Measurements from ENCODE around the gene CRAMP1. TPM values are rescaled to one million over a fixed set of nuclear protein-coding genes. Genes with fewer than 3 reads are reported as not detected.

Gene CRAMP1
- total and polyA plus RNA-seq, 2 donors (not counting 3 experiments of a cell fraction or from before 2014, with no cell fraction given) = 21.5 to 30.8 TPM

DNA sequence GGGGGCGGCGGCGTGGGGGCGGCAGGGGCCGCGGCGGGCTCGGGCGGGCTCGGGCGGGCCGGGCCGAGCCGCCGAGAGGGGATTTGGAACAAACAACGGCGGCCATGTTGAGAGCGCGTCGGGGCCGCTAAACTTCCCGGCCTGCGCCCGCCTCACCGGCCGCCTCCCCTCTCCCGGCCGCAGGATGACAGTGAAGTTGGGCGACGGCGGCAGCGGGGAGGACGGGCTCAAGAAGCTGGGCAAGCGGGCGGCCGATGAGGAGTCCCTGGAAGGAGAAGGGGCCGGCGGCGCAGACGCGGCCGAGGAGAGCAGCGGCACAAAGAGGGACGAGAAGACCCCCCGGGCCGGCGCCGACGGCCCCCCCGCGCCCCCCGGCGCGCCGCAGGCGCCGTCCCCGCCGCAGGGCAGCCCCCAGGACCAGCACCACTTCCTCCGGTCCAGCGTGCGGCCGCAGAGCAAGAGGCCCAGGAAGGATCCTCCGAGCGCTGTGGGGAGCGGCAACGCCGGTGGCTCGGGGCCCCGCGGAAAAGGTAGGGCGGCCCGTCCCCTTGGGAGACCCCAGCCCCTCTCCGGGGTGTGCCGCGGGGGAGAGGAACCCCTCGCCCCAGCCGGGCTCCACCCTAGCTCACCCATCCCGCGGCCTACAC is 2.4 kb downstream of the CRAMP1 start:
- no peaks in the 10 kb centered on the region for H3K9me3 ChIP-seq (replicated peaks; ENCODE audit: control insufficient read depth, insufficient read depth, low read length)
- FAIRE-seq (no peak), DNase-seq (ENCODE audit: low read depth, low spot score) (peak; percentile 32)
- H4K20me1 ChIP-seq (replicated peaks; ENCODE audit: control insufficient read depth, extremely low read depth, insufficient read depth, low read length) = no peaks in the 10 kb centered on the region
- peak overlapping the region; percentile 98 for H3K4me2 ChIP-seq (ENCODE audit: insufficient read depth, low read length)
- no TSS peak for BruUV-seq (replicated peaks)
- no peaks in the 10 kb centered on the region for H3K27me3 ChIP-seq (ENCODE audit: control insufficient read depth in 2 of 2, insufficient read depth in 2 of 2, low read length in 2 of 2)
- POLR2A ChIA-PET = interaction anchor here (1.3 kb wide), 1 partner anchor 91 kb away, joined by 3 read pairs; the partner anchor contains the start of gene MAPK8IP3
- H3K9ac ChIP-seq (replicated peaks; ENCODE audit: extremely low read depth, insufficient read depth, low read length) = peak overlapping the region; percentile 71
- peaks cover 35% of the 10 kb centered on the region for H3K4me1 ChIP-seq (ENCODE audit: control insufficient read depth, extremely low read depth, insufficient read depth, low read length)
- peak overlapping the region; percentile 35 for H3K27ac ChIP-seq (ENCODE audit: insufficient read depth, low read depth, low read length)
- dilution Hi-C loops (cut with MboI; ENCODE audit: extremely low pct_ligation_motif_present, low sequenced_read_pairs) (no loop called here), intact Hi-C loops (cut with micrococcal nuclease) (loop anchor here (5.0 kb wide), 1 partner anchor 192 kb away; the partner anchor contains the start of gene UQCC4)
- H3K4me3 ChIP-seq (replicated peaks in 1 of 3; ENCODE audit: insufficient read depth in 1 of 3, low read depth in 1 of 3, low read length in 3 of 3) = peak overlapping the region; percentile 71 to 91 (median 86)
- CTCF ChIA-PET = interaction anchor here (1.3 kb wide), 1 partner anchor 120 kb away, joined by 7 read pairs; no protein-coding TSS in a partner anchor
- H3K79me2 ChIP-seq (ENCODE audit: control insufficient read depth, insufficient read depth, low read length) = peaks cover 59% of the 10 kb centered on the region
- H3K36me3 ChIP-seq (ENCODE audit: control insufficient read depth in 2 of 2, extremely low read depth in 1 of 2, insufficient read depth in 2 of 2, low read length in 2 of 2) = peaks cover 7 to 13% of the 10 kb centered on the region in 2 experiments
- TF ChIP-seq MYC (IDR thresholded peaks at IDR 0.05; ENCODE audit: low read depth, low read length) (no peak), JUN (IDR thresholded peaks at IDR 0.05; ENCODE audit: borderline replicate concordance, insufficient read depth, insufficient read length, low read depth) (no peak), GATA2 (IDR thresholded peaks at IDR 0.05; ENCODE audit: insufficient read depth, insufficient read length, low read depth, low read length) (no peak), POLR2A (IDR thresholded peaks at IDR 0.05; ENCODE audit: low read depth, low read length) (no peak), POLR2AphosphoS5 (IDR thresholded peaks at IDR 0.05; ENCODE audit: insufficient read depth, low read depth, low read length) (no peak), EZH2 (IDR thresholded peaks at IDR 0.05; ENCODE audit: borderline replicate concordance, low read depth, low read length, severe bottlenecking) (no peak), FOS (IDR thresholded peaks at IDR 0.05; ENCODE audit: borderline replicate concordance, insufficient read depth, low read length) (no peak)
- TF ChIP-seq, protein P1, sequence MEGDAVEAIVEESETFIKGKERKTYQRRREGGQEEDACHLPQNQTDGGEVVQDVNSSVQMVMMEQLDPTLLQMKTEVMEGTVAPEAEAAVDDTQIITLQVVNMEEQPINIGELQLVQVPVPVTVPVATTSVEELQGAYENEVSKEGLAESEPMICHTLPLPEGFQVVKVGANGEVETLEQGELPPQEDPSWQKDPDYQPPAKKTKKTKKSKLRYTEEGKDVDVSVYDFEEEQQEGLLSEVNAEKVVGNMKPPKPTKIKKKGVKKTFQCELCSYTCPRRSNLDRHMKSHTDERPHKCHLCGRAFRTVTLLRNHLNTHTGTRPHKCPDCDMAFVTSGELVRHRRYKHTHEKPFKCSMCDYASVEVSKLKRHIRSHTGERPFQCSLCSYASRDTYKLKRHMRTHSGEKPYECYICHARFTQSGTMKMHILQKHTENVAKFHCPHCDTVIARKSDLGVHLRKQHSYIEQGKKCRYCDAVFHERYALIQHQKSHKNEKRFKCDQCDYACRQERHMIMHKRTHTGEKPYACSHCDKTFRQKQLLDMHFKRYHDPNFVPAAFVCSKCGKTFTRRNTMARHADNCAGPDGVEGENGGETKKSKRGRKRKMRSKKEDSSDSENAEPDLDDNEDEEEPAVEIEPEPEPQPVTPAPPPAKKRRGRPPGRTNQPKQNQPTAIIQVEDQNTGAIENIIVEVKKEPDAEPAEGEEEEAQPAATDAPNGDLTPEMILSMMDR (IDR thresholded peaks at IDR 0.05; ENCODE audit: extremely low read depth in 1 of 2, insufficient read depth in 1 of 2, low read depth in 1 of 2, low read length in 2 of 2) = no peak
- TF ChIP-seq, protein P2, sequence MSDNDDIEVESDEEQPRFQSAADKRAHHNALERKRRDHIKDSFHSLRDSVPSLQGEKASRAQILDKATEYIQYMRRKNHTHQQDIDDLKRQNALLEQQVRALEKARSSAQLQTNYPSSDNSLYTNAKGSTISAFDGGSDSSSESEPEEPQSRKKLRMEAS (IDR thresholded peaks at IDR 0.05; ENCODE audit: insufficient read depth, insufficient read length) = no peak
- H3K9me1 ChIP-seq (replicated peaks; ENCODE audit: control insufficient read depth, extremely low read depth, insufficient read depth, low read length) = no peaks in the 10 kb centered on the region
- H2AFZ ChIP-seq (ENCODE audit: low read depth, low read length) = no peak overlapping the region
